ENCODE measurements around the gene RAPGEF2.
A peak's percentile ranks its signal among the peaks of the same experiment; 100 is the strongest.
"Not testable (repeated sequence)": the region's sequence is repeated elsewhere in the genome, so short reads cannot be mapped to it uniquely, and the experiment has no call there.

The RAPGEF2 gene

DNA sequence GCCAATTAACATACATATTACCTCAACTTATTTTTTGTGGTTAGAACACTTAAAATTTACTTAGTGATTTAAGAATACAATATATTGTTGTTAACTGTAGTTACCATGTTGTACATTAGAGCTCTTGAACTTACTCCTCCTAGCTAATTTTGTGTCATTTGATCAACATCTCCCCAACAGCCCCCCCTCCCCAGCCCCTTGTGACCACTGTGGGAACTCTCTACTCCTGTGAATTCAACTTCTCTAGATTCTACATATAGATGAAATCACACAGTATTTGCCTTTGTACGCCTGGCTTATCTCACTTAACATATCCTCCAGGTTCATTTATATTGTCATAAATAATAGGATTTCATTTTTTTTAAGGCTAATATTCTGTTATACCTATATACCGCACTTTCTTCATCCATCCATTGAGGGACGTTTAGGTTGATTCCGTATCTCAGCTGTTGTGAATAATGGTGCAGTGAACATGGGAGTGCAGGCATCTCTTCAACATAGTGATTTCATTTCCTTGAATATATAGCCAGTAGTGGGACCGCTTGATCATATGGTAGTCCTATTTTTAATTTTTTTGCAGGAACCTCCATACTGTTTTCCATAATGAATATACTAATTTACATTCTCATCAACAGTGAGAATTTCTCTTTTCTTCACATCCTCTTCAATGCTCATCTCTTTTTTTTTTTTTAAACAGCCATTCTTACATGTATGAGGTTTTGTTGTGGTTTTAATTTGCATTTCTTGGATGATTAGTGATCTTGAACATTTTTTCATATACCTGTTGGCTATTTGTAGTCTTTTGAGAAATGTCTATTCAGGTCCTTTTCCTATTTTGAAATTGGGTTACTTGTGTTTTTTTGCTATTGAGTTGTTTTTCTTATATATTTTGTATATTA lies 66.8 kb downstream of the RAPGEF2 start:
- no peak for DNase-seq

DNA sequence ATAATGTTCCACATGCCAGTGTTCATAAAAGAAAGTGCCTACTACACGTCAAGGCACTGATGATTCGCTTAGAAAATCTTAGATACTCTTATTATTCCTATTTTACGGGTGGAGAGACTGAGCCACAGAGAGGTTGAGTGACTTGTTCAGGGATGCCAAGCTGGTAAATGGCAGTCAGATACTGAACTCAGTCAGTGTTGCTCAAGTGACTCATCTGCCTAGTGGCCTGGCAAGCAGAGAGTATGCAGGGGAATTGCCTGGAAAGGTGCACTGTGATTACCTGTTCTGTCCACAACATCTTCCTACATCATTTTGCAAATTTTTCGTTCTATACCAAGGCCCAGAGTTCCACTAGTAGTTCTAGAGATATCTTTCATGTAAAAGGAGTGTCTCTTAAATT lies 68.4 kb downstream of the RAPGEF2 start:
- DNase-seq, result no peak

GRCh38 chr4:159173886-159174285 lies 71.0 kb downstream of the RAPGEF2 start:
- no peak for DNase-seq

- DNase-seq, result no peak
These were observed 71.8 kb downstream of the RAPGEF2 start for GRCh38 chr4:159174645-159175084.

DNA sequence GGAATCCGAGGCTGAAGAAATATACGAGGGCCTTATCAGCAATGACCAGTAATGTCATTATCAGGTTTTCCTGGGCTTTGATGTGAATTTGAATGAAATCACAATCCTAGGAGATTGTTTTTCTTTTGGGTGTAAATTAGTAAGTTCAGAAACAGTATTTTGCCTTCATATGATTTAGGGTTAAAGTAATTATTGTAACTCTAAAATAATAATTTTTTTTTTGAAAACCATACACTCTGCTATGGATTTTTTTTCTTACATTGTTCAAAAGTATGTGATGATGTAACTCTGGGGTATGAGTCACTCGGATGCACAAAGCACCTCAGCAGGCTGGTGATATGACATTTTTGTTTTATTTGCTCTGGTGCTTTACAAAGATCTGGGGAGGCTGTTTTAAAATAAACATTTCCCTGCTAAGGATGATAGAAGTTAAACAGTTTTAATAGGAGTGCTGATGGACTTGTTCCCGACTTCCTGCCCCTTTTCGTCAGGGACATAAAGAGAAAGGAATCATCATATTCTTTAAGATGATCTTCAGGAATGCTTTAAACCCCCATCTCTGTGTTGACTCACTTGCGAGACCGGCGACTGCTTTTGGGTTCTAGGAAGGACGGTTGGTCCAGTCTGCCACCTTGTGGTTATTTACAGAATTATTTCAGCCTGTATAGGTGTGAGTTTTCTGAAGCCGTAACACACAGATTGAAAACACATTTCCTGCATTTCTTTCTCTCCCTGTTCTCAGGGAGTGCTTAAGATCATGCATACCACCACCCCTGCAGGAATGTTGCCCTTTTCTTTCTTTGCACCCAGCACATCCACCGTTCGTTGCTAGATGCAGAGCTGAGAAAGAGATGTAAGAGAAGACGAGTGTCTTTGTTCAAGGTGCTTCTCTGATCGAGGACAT lies 72.5 kb downstream of the RAPGEF2 start:
- peak; percentile 66 for DNase-seq

DNA sequence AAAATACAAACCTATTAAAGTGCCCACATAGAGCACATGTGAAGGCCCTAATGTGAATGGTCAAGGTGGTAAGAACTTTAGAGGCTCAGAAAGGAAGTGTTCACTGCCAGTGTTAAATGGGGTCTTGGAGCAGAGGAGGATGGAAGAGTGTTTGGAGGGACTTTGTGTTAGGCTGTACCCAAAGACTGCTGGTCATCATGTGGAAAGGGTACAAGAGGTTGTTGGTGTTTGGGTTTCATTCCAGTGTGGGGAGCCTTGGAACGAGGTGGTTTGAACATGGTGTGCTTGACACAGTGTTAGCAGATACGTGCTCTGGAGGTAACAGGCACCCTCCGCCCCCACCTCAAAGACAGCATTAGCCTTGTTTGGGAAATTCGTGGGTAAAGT lies 73.1 kb downstream of the RAPGEF2 start:
- no peak for DNase-seq

DNA sequence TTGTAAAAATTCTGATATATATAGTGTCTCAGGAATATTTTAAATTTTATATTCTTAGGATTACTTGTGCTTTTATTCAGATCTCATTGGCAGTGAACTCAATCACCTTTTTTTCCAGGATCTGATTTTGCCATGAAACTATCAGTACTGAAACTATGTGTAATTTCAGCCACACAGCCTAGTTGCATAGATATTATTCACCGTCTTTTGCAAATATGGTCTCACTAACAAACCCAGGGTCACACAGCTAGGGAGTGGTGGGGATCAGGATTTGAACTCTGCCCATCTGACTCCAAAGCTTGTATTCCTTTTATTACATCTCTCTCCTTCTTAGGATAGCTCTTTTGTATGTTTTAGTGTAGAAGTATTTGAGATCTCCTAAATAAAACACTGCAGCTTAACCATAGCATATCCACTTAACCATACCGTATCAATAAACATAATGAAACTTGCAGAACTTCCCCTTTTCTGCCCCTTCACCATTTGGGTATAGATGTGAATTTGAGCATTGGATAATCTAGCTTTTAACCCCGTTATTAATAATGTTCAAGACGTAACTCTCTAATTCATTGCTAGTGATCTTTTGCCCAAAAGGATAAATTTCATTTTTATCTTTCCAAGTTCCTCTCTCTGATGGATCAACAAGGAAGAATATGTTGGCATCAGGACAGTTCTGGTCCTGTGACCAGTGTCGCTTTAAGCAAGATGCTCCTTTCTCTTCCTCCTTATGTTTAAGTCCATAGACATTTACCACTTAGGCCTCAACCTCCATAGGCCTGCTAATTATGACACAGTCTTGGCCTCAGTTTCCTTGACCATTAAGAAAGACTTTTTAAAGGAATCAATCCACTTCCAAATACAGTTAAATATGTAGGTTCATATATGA lies 74.6 kb downstream of the RAPGEF2 start:
- no peak for DNase-seq

DNA sequence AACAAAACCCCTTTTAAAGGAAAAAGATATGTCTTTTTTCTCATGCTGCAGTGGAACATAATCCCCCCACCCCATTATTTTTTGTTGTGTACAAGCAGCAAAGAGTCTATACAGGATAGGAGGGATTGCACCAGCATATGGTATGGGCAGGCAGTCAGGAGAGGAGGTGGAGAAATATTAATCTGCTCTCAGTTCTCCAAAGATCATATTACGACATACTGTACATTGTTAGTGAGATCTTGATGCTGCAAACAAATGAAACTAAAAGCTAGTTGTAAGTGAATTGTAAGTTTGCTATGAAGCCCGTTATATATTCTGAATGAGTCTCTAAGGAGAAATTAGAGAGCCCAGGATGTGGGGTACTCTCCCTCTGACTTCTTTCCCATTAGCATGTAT lies 75.3 kb downstream of the RAPGEF2 start:
- DNase-seq, result peak; percentile 6

DNA sequence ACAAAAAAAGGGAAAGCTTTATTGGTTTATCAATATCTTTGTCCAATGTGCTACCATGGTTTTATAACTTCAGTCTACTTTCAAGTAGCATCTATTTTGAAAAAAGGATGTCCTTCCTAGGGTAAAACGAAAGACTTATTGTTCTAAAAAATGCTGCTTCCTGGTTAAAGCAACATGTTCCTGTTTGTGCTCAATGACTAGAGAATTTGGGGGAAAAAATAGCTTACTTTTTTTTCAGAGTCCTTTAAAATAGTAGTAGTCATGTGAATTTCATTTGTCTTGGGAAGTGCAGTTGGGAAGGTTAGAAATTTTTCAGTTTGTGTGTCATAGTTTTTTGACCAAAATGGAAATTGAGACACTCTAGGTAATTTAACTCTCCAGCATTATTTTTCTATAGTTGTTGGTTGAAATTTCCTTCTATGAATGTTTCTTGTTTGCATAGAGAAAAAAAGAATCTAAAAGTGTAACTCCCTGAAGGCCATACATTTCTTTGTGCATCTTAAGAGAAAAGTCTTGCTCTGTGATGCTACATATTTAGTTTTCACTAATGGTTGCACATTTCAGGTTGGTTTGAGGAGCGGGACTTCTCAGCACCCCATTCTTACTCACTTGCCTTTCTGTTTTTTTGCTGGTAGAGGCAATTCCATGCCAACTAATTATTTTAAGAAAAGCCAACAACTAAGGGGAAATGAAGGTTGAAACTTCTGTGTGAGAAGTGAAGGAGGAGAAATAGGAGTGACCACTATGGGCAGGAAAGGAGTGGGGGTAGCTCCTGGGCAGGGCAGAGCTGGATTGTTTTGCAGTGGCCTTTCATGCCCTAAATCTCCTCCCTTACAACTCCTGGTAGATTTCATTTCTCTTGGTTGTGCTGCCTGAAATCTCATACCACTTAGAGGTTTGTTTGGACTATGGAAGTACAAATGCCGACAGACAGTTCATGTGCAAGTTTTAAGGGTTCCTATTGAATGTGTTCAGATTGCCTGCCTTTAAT lies 76.4 kb downstream of the RAPGEF2 start:
- DNase-seq, result no peak

DNA sequence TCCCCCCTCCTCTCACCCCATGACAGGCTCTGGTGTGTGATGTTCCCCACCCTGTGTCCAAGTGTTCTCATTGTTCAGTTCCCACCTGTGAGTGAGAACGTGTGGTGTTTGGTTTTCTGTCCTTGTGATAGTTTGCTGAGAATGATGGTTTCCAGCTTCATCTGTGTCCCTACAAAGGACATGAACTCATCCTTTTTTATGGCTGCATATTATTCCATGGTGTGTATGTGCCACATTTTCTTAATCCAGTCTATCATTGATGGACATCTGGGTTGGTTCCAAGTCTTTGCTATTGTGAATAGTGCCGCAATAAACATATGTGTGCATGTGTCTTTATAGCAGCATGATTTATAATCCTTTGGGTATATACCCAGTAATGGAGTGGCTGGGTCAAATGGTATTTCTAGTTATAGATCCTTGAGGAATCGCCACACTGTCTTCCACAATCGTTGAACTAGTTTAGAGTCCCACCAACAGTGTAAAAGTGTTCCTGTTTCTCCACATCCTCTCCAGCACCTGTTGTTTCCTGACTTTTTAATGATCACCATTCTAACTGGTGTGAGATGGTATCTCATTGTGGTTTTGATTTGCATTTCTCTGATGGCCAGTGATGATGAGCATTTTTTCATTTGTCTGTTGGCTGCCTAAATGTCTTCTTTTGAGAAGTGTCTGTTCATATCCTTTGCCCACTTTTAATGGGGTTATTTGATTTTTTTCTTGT lies 81.2 kb downstream of the RAPGEF2 start:
- not testable (repeated sequence) for DNase-seq

- no peak for DNase-seq
These were observed 82.7 kb downstream of the RAPGEF2 start for GRCh38 chr4:159185591-159186023.

GRCh38 chr4:159188646-159189045 lies 85.8 kb downstream of the RAPGEF2 start:
- no peak for DNase-seq

DNA sequence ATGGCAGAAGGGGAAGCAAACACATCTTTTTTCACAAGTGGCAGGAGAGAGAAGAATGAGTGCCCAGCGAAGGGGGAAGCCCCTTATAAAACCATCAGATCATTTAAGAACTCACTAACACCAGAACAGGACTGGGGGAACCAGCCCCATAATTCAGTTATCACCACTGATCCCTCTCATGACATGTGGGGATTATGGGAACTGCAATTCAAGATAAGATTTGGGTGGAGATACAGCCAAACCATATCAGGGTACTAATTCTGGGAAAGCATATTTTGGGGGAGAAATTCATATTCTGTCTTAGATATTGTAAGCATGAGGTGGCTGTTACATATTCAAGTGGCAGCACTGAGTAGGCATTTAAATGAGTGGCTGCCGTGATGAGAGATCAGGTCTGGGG lies 87.8 kb downstream of the RAPGEF2 start:
- DNase-seq, result no peak

- peak; percentile 71 for DNase-seq
These were observed 89.1 kb downstream of the RAPGEF2 start for GRCh38 chr4:159191989-159192388.

- no peak for DNase-seq
These were observed 90.3 kb downstream of the RAPGEF2 start for GRCh38 chr4:159193046-159193620.

DNA sequence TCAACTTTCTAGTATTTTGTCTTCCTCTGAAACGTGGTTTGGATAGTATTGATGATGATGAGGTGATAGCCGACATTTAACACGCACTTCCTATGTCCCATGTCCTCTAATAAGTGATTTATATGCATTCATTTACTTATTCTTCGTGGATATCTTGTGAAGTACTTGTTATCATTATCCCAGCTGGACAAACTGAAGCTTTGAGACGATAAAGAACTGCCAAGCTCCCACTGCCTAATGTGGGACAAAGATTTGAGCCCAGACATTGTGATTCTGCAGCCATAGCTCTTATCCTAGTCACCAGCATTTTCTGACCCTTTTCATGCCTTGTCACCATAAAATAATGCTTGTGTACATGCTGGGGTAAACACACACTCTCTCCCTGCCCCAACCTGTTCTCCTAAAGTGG lies 92.5 kb downstream of the RAPGEF2 start:
- no peak for DNase-seq

DNA sequence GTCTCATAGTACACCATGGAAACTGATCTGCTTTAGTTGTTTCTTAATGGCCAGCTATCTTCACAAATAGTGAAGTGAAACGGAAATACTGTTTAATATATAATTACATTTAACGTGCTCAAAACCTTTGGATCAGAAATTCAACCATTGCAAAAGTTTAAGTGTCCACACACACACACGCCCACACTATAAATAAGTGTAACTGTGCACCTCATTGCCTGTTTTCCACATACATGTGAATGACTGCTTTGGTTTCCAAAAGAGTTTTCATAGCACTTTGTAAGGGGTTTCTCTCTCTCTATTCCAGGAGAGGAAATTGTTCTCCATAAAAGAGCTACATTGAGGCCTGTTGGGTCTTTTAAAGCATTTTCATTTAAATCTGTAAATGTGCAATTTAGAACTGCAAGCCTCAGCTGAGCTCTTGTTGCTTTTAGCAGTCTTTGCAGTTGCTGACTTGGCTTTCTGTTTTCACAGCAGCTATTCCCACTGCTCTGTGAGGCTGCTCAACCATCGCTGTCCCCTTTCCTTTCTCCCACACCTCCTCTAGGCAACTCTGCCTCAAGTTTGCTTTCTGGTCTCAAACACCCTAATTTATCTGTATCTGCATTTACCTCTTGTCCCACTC lies 94.5 kb downstream of the RAPGEF2 start:
- DNase-seq, result no peak

DNA sequence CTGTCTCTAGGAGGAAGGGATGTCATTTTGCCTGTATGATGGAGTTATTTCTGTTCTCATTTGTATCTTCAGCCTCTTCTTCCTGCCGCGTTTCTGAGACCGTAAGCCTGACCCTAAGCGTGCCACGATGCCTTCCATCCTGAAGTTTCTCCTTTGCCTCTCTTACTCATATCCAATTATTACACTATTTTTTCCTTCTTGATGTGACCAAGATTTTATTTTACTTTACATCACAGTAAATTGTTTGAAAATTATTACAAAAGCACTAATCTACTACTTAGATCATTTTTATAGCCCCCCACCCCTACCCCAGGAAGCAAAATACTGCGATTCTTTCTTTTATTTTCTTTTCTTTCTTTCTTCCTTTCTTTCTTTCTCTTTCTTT lies 95.0 kb downstream of the RAPGEF2 start:
- no peak for DNase-seq

GRCh38 chr4:159199826-159200225 lies 96.9 kb downstream of the RAPGEF2 start:
- DNase-seq, result no peak

GRCh38 chr4:159201168-159201567 lies 98.3 kb downstream of the RAPGEF2 start:
- no peak for DNase-seq

All from HCEC 1CT (cell line).